ENCODE data around the gene FCRLA. TPM values are rescaled to one million over a fixed set of nuclear protein-coding genes. Genes with fewer than 3 reads are reported as not detected.
"Not testable (repeated sequence)": the region's sequence is repeated elsewhere in the genome, so short reads cannot be mapped to it uniquely, and the experiment has no call there.

The FCRLA gene
- total RNA-seq, 1 experiment from 2014 or later = 924 TPM

GRCh38 chr1:161691846-161692245 lies 15.2 kb upstream of the FCRLA start:
- Histone ChIP-seq H3K36me3 (ENCODE audit: insufficient read depth, low read length) (no peaks in the 10 kb centered on the region), H3K27me3 (ENCODE audit: low read length) (no peaks in the 10 kb centered on the region), H3K9me3 (ENCODE audit: low read length) (no peaks in the 10 kb centered on the region), H3K9me2 (replicated peaks; ENCODE audit: insufficient read depth, low read length) (no peaks in the 10 kb centered on the region), H4K20me1 (ENCODE audit: insufficient read depth, low read depth, low read length) (no peaks in the 10 kb centered on the region), H3K4me3 (ENCODE audit: low read length) (no peak overlapping the region), H3K4me2 (ENCODE audit: low read depth, low read length, poor library complexity, severe bottlenecking) (no peak overlapping the region), H3K9ac (ENCODE audit: low read length) (no peak overlapping the region), H3K27ac (ENCODE audit: low read length) (no peak overlapping the region), H2AFZ (ENCODE audit: low read length) (no peak overlapping the region), H3K79me2 (ENCODE audit: low read length) (no peaks in the 10 kb centered on the region), H3K4me1 (ENCODE audit: low read length) (peaks cover 15% of the 10 kb centered on the region)
- no peak for DNase-seq

- not testable (repeated sequence) for H3K9me2 ChIP-seq (replicated peaks; ENCODE audit: insufficient read depth, low read length)
Observed at GRCh38 chr1:161693020-161693712, 13.9 kb upstream of the FCRLA start.

GRCh38 chr1:161698302-161698701 lies 8.7 kb upstream of the FCRLA start:
- H3K4me2 ChIP-seq (ENCODE audit: low read depth, low read length, poor library complexity, severe bottlenecking); H3K4me1 ChIP-seq (ENCODE audit: low read length); H3K79me2 ChIP-seq (ENCODE audit: low read length); H3K36me3 ChIP-seq (ENCODE audit: insufficient read depth, low read length); H4K20me1 ChIP-seq (ENCODE audit: insufficient read depth, low read depth, low read length); H3K9me3 ChIP-seq (ENCODE audit: low read length); H3K4me3 ChIP-seq (ENCODE audit: low read length); H3K9me2 ChIP-seq (replicated peaks; ENCODE audit: insufficient read depth, low read length); H3K27me3 ChIP-seq (ENCODE audit: low read length); H3K9ac ChIP-seq (ENCODE audit: low read length); H3K27ac ChIP-seq (ENCODE audit: low read length); H2AFZ ChIP-seq (ENCODE audit: low read length); DNase-seq: not testable (repeated sequence)

More at GRCh38 chr1:161693020-161693712, 13.9 kb upstream of the FCRLA start:
- H3K4me2 ChIP-seq (ENCODE audit: low read depth, low read length, poor library complexity, severe bottlenecking); H3K27me3 ChIP-seq (ENCODE audit: low read length); H3K9me3 ChIP-seq (ENCODE audit: low read length); H3K9ac ChIP-seq (ENCODE audit: low read length); H3K27ac ChIP-seq (ENCODE audit: low read length); H2AFZ ChIP-seq (ENCODE audit: low read length); H4K20me1 ChIP-seq (ENCODE audit: insufficient read depth, low read depth, low read length); H3K4me3 ChIP-seq (ENCODE audit: low read length); H3K36me3 ChIP-seq (ENCODE audit: insufficient read depth, low read length); DNase-seq; H3K79me2 ChIP-seq (ENCODE audit: low read length): not testable (repeated sequence)
- peaks cover 14% of the 10 kb centered on the region for H3K4me1 ChIP-seq (ENCODE audit: low read length)

DNA sequence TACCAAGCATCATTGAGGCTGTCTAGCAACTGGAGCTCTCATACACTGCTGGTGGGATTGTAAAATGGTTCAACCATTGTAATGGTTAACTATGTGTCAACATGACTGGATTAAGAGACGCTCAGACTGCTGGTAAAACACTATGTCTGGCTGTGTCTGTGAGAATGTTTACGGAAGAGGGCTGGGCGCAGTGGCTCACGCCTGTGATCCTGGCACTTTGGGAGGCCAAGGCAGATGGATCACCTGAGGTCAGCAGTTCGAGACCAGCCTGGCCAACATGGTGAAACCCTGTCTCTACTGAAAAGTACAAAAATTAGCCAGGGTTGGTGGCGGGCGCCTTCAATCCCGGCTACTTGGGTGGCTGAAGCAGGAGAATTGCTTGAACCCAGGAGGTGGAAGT lies 4.8 kb upstream of the FCRLA start:
- H3K4me1 ChIP-seq (ENCODE audit: low read length) = peaks cover 45% of the 10 kb centered on the region
- H3K27me3 ChIP-seq (ENCODE audit: low read length) = no peaks in the 10 kb centered on the region
- H4K20me1 ChIP-seq (ENCODE audit: insufficient read depth, low read depth, low read length) = no peaks in the 10 kb centered on the region
- no peak overlapping the region for H3K27ac ChIP-seq (ENCODE audit: low read length)
- H3K9ac ChIP-seq (ENCODE audit: low read length) = no peak overlapping the region
- H3K9me3 ChIP-seq (ENCODE audit: low read length) = no peaks in the 10 kb centered on the region
- H3K4me3 ChIP-seq (ENCODE audit: low read length) = no peak overlapping the region
- H3K4me2 ChIP-seq (ENCODE audit: low read depth, low read length, poor library complexity, severe bottlenecking) = no peak overlapping the region
- no peak overlapping the region for H2AFZ ChIP-seq (ENCODE audit: low read length)
- no peak for DNase-seq
- H3K36me3 ChIP-seq (ENCODE audit: insufficient read depth, low read length) = no peaks in the 10 kb centered on the region
- peaks cover under 1% of the 10 kb centered on the region; the same call in 1 of the 2 replicates for H3K79me2 ChIP-seq (ENCODE audit: low read length)
- H3K9me2 ChIP-seq (replicated peaks; ENCODE audit: insufficient read depth, low read length) = no peaks in the 10 kb centered on the region

- Histone ChIP-seq H2AFZ (ENCODE audit: low read length) (no peak overlapping the region), H3K79me2 (ENCODE audit: low read length) (peaks cover 33% of the 10 kb centered on the region), H3K9me3 (ENCODE audit: low read length) (no peaks in the 10 kb centered on the region), H3K9me2 (replicated peaks; ENCODE audit: insufficient read depth, low read length) (no peaks in the 10 kb centered on the region), H3K27ac (ENCODE audit: low read length) (peak overlapping the region; percentile 95), H3K36me3 (ENCODE audit: insufficient read depth, low read length) (peaks cover 10% of the 10 kb centered on the region), H3K9ac (ENCODE audit: low read length) (peak overlapping the region; percentile 39), H3K4me2 (ENCODE audit: low read depth, low read length, poor library complexity, severe bottlenecking) (peak overlapping the region; percentile 81), H3K4me1 (ENCODE audit: low read length) (peaks cover 72% of the 10 kb centered on the region), H4K20me1 (ENCODE audit: insufficient read depth, low read depth, low read length) (no peaks in the 10 kb centered on the region), H3K27me3 (ENCODE audit: low read length) (no peaks in the 10 kb centered on the region), H3K4me3 (ENCODE audit: low read length) (no peak overlapping the region; the same call in 1 of the 2 replicates)
- DNase-seq = peak; percentile 100
Observed at GRCh38 chr1:161705537-161705936, 1.5 kb upstream of the FCRLA start.

DNA sequence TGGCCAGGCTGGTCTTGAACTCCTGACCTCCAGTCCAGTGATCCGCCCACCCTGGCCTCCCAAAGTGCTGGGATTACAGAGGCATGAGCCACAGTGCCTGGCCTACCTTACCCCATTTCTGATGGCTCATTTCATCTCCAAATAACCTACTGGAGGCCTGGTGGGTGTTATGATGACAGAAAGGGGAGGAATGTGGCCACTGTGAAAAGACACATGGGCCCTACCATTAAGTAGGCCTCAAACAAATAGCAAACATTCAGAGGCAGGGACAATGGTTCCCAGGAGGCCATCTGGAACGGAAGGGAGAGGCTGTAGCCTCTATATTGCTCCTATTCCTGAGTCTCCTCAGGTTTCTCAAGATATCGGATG lies 932 bp upstream of the FCRLA start:
- no peak overlapping the region for H2AFZ ChIP-seq (ENCODE audit: low read length)
- H3K27me3 ChIP-seq (ENCODE audit: low read length) = no peaks in the 10 kb centered on the region
- H3K79me2 ChIP-seq (ENCODE audit: low read length) = peaks cover 33% of the 10 kb centered on the region
- peaks cover 77% of the 10 kb centered on the region for H3K4me1 ChIP-seq (ENCODE audit: low read length)
- H3K4me2 ChIP-seq (ENCODE audit: low read depth, low read length, poor library complexity, severe bottlenecking) = peak overlapping the region; percentile 81
- H4K20me1 ChIP-seq (ENCODE audit: insufficient read depth, low read depth, low read length) = no peaks in the 10 kb centered on the region
- peak overlapping the region; percentile 95 for H3K27ac ChIP-seq (ENCODE audit: low read length)
- H3K9me3 ChIP-seq (ENCODE audit: low read length) = no peaks in the 10 kb centered on the region
- peak overlapping the region; percentile 68 for H3K4me3 ChIP-seq (ENCODE audit: low read length)
- peak overlapping the region; percentile 76 for H3K9ac ChIP-seq (ENCODE audit: low read length)
- H3K9me2 ChIP-seq (replicated peaks; ENCODE audit: insufficient read depth, low read length) = no peaks in the 10 kb centered on the region
- peaks cover 16% of the 10 kb centered on the region for H3K36me3 ChIP-seq (ENCODE audit: insufficient read depth, low read length)
- peak; percentile 90 for DNase-seq

DNA sequence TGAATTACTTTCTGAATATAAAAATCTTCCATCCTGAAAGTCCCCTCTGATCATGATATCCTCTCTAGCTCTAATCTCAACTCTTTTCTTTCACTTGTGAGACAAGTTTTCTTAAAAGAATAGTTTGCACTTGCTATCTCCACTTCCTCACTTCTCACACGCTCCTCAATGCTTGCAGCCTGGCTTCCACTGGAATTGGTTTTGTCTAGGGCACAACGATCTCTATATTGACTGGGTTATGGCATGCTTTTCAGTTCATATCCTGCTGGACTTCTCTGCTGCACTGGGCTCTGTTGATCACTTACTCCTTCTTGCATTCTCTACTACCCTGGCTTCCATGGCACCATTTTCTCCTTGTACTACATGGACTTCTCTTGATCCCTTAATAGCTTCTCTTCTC lies 474 bp downstream of the FCRLA start:
- Histone ChIP-seq H3K79me2 (ENCODE audit: low read length) (peaks cover 33% of the 10 kb centered on the region), H3K4me3 (ENCODE audit: low read length) (peak overlapping the region; percentile 68), H2AFZ (ENCODE audit: low read length) (no peak overlapping the region), H3K4me1 (ENCODE audit: low read length) (peaks cover 89% of the 10 kb centered on the region), H3K9me2 (replicated peaks; ENCODE audit: insufficient read depth, low read length) (no peaks in the 10 kb centered on the region), H3K9me3 (ENCODE audit: low read length) (no peaks in the 10 kb centered on the region), H3K4me2 (ENCODE audit: low read depth, low read length, poor library complexity, severe bottlenecking) (peak overlapping the region; percentile 81), H4K20me1 (ENCODE audit: insufficient read depth, low read depth, low read length) (no peaks in the 10 kb centered on the region), H3K9ac (ENCODE audit: low read length) (peak overlapping the region; percentile 76), H3K27ac (ENCODE audit: low read length) (peak overlapping the region; percentile 95), H3K27me3 (ENCODE audit: low read length) (no peaks in the 10 kb centered on the region), H3K36me3 (ENCODE audit: insufficient read depth, low read length) (peaks cover 30% of the 10 kb centered on the region)
- DNase-seq = peak; percentile 82

DNA sequence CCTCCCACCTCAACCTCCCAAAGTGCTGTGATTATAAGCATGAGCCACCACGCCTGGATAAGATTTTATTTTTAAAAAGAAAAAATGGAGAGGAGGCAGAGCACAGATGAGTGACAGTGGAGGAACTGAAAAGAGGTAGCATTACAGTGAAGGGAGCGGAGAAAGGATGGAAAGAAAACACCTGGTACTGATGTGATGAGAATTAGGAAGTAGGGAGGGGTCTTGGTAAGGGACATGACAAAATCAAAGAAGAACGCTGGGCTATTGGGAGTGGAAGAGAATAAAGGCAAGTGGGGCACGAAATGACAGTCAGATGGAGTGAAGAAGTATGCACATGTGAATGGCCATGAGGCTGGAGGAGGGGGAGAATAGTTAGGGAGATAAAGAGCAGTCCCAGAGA lies 2.3 kb downstream of the FCRLA start:
- H4K20me1 ChIP-seq (ENCODE audit: insufficient read depth, low read depth, low read length) = no peaks in the 10 kb centered on the region
- peak overlapping the region; percentile 95 for H3K27ac ChIP-seq (ENCODE audit: low read length)
- no peaks in the 10 kb centered on the region for H3K27me3 ChIP-seq (ENCODE audit: low read length)
- H3K9me3 ChIP-seq (ENCODE audit: low read length) = no peaks in the 10 kb centered on the region
- peak; percentile 75 for DNase-seq
- no peak overlapping the region for H2AFZ ChIP-seq (ENCODE audit: low read length)
- H3K9me2 ChIP-seq (replicated peaks; ENCODE audit: insufficient read depth, low read length) = no peaks in the 10 kb centered on the region
- H3K4me2 ChIP-seq (ENCODE audit: low read depth, low read length, poor library complexity, severe bottlenecking) = peak overlapping the region; percentile 81
- peaks cover 41% of the 10 kb centered on the region for H3K36me3 ChIP-seq (ENCODE audit: insufficient read depth, low read length)
- peaks cover 86% of the 10 kb centered on the region for H3K4me1 ChIP-seq (ENCODE audit: low read length)
- H3K4me3 ChIP-seq (ENCODE audit: low read length) = peak overlapping the region; percentile 68
- H3K79me2 ChIP-seq (ENCODE audit: low read length) = peaks cover 33% of the 10 kb centered on the region
- H3K9ac ChIP-seq (ENCODE audit: low read length) = peak overlapping the region; percentile 76
